Esophagus squamous epithelium (tissue), 4 donors: ENCODE data around the gene NPEPL1.

Experiments used
- POLR2A ChIP-seq, 4 donors: fragments of 450-650 bp; IDR thresholded peaks; one replicate each; pipeline ENCODE4 v1.6.1; 2017; ENCODE audit warnings: antibody characterized with exemption in 4 of 4, mild to moderate bottlenecking in 4 of 4, moderate library complexity in 3 of 4
- TF ChIP-seq, protein P1 (sequence below), 6 experiments: fragments of 450-650 bp in 4 of 6; fragments of 200-600 bp in 2 of 6; sonication (generic) in 2 of 6; IDR thresholded peaks; one replicate each; pipeline ENCODE4 v1.5.1; 2016 to 2019; ENCODE audit warnings: antibody characterized with exemption in 6 of 6, mild to moderate bottlenecking in 4 of 6, moderate library complexity in 4 of 6

GRCh38 chr20:58698741-58699622 is 6.4 kb downstream of the NPEPL1 start:
- TF ChIP-seq, protein P1, sequence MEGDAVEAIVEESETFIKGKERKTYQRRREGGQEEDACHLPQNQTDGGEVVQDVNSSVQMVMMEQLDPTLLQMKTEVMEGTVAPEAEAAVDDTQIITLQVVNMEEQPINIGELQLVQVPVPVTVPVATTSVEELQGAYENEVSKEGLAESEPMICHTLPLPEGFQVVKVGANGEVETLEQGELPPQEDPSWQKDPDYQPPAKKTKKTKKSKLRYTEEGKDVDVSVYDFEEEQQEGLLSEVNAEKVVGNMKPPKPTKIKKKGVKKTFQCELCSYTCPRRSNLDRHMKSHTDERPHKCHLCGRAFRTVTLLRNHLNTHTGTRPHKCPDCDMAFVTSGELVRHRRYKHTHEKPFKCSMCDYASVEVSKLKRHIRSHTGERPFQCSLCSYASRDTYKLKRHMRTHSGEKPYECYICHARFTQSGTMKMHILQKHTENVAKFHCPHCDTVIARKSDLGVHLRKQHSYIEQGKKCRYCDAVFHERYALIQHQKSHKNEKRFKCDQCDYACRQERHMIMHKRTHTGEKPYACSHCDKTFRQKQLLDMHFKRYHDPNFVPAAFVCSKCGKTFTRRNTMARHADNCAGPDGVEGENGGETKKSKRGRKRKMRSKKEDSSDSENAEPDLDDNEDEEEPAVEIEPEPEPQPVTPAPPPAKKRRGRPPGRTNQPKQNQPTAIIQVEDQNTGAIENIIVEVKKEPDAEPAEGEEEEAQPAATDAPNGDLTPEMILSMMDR (IDR thresholded peaks at IDR 0.05) = no peak
- TF ChIP-seq POLR2A (IDR thresholded peaks at IDR 0.05) = no peak
